GM20431 (cell line): ENCODE data around the gene PRCP.
"Not testable (repeated sequence)": the region's sequence is repeated elsewhere in the genome, so short reads cannot be mapped to it uniquely, and the experiment has no call there.

Experiments
- in situ Hi-C: fragments of 300-500 bp; cut with MseI, MboI; formaldehyde crosslinking; loops from one replicate; pipeline ENCODE4 v1.15.0; 2020; ENCODE audit warnings: low sequenced_read_pairs; ENCODE audit not compliant: unreplicated experiment

The PRCP gene

DNA sequence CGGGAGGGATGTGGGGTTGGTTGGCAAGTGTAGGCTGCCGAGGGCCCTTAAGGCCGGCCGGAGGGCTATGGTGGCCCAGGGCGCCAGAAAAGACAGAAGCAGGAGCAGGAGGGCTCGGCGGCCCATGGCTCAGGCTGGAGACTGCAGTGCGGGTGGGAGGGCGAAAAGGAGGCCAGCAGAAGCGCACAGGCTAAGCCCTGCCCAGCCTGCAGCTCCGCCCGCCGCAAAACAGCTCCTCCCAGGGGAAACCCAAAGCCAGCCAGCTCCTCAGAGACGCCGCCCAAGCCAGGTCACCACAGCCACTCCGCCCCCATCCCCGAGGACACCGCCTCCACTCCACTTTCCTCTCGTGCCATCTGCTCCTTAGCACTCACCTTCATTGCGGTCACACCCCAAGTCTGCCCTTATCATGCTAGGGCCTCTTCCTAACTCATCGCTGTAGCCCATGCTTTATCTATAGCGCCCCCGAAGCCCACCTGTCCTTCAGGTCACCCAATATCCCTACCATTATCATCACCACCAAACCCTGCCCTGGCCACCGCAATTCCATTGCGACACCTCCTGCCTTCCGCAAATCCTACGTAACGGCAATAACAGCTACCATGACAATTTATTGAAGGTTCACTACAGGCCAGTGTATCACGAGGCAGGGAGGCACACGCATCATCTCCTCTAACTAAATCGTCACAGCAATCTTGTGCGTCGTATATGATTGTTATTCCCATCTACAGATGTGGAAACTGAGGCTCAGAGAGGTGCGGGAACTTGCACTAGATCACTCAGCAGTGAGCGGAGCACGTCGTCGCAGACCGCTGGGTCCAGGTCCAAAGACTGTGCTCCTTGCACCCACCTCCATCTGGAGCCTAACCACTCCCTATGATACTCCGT is at the start of gene PRCP:
PRCP (minus strand) TSS at position 154 of the 888 bp plus-strand sequence; CDS start at position 126, 28 bp downstream.
- in situ Hi-C loops = loop anchor here (25.0 kb wide), 2 partner anchors 162 to 337 kb away; partner anchors contain the start of gene RAB30

DNA sequence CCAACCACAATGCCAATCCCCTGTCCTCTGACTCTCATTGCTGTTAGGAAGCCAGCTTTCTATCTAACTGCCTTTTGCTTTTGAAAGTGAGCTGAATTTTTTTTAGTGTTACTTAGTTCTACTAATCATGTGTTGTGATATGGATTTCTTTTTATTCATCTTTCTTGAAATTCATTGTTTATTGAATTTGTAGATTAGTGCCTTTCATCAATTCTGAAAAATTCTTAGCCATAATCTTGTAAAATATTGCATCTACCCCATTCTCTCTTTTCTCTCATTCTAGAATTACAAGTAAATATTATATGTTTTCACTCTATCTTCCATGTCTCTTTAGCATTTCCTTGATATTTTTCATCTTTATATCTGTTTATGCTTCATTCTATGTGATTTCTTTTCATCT is 49.1 kb upstream of the PRCP start:
- in situ Hi-C loops = no loop called here

DNA sequence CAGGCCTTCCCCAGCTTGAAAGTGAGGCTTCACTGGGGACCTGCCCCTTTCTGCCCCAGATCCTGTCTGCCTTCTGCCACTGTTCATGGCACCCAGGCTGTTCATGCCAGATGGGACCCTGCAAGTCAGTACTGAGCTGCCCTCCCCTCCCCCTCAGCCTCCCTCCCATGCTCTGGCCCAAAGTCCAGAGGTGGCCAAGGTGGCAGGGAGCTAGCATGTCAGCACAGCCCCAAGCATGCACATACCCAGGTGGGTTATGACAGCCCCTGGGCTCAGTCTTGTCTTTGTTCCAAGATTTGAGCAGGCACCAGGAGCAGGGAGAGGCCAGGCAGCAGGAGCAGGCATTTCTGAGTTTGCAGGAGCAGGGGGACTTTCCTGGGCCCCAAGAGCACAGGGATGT is 45.5 kb upstream of the PRCP start:
- in situ Hi-C loops = no loop called here

DNA sequence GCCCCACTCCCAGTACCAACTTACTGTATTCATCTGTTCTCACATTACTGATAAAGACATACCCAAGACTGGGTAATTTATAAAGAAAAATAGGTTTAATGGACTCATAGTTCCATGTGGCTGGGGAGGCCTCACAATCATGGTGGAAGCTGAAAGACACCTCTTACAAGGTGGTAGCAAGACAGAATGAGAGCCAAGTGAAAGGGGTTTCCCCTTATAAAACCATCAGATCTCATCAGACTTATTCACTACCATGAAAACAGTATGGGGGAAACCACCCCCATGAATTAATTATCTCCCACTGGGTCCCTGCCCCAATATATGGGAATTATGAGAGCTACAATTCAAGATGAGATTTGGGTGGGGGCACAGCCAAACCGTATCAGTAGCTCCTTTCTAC is 44.8 kb upstream of the PRCP start:
- in situ Hi-C loops = not testable (repeated sequence)

DNA sequence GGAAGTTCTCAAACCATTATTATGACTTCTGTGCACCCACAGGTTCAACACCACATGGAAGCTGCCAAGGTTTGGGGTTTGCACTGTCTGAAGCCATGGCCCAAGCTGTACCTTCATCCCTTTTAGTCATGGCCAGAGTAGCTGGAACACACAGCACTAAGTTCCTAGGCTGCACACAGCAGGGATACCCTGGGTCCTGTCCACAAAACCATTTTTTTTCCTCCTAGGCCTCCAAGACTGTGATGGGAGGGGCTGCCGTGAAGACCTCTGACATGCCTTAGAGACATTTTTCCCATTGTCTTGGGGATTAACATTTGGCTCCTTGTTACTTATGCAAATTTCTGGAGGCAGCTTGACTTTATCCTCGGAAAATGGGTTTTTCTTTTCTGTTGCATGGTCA is 44.0 kb upstream of the PRCP start:
- in situ Hi-C loops = no loop called here

DNA sequence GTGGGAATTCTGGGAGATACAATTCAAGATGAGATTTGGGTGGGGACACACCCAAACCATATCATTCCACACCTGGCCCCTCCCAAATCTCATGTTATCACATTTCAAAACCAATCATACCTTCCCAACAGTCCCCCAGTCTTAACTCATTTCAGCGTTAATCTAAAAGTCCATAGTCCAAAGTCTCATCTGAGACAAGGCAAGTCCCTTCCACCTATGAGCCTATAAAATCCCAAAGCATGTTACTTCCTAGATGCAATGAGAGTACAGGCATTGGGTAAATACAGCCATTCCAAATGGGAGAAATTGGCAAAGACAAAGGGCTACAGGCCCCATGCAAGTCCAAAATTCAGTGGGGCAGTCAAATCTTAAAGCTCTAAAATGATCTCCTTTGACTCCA is 43.2 kb upstream of the PRCP start:
- in situ Hi-C loops = not testable (repeated sequence)

DNA sequence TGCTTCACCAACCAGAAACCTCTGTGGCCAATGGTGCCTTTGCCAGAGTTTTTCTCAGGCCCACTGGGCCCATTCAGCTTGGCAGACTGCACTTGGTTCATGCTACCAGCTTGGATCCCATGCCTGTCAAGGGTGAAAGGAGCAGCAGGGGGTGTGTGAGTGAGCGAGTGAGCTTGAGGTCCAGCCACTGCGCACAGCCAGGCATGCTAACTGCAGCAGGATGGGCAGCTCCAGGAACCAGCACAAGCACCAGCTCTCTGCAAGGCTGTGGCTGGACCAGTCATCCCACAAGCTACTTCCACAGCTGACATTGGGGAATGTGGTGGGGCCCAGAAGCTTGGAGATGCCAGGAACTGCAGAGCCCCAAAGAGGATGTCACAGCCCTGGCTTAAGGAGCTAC is 42.1 kb upstream of the PRCP start:
- in situ Hi-C loops = no loop called here

DNA sequence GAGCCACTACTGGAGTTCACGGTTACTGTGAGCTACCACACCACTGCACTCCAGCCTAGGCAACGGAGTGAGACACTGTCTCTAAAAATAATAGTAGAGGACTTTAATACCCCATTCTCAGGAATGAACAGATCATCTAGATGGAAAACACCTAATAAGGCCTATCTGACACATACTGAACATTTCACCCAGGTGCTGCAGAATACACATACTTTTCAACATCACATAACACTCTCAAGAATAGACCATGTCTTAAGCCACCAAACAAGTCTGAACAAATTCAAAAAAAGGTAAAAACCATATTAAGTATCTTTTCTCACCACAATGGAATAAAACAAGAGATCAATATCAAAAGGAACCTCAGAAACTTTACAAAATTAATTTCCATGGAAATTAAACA is 39.2 kb upstream of the PRCP start:
- in situ Hi-C loops = no loop called here

DNA sequence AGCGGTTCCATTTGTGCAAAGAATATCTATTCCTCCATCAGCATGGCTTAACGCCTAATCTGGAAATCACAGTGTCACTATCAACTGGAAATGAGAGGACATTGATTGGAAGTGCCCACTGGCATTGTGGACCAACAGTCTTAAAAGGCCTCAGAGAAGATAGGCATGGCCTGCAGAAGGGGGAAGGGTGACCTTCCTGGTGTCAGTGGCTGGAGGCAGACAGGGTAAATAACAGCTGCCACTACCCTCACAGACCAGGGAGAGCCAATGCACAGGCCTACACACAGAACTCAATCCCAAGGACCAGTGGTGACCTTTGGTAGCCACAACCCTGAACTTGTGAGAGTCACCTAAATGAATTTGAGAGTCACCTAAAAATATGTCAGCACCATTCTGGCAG is 37.3 kb upstream of the PRCP start:
- in situ Hi-C loops = no loop called here

DNA sequence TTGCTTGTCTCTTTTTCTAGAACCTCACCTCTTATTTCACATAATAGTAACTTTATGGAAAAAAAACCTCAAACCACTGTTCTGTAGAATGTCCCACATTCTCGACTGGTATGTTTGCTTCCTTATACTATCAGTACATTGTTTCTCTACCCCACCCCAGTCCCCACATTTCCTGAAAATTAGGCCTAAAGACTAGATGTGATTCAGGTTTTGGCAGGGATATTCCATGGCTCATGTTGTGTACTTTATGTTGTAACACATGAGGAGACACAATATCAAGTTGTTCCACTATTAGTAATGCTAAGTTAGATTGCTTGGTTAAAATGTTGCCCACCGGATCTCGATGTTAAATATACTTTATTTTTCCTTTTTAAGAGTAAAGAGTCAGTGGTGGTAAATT is 36.0 kb upstream of the PRCP start:
- in situ Hi-C loops = no loop called here

DNA sequence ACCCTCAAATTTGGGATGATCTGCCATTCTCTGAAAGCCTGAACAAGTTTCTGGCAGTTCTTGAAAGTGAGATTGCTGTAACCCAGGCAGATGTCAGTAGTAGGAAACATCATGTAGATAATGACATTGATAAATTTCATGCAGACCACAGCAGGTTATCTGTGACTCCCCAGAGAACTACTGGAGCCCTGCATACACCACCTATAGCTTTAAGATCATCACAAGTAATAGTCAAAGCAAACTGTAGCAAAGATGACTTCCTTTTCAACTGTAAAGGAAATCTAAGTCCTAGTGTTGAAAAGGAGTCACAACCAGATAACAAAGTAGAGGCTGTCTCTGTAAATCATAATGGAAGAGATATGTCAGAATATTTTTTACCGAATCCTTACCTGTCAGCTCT is 32.3 kb upstream of the PRCP start:
- in situ Hi-C loops = no loop called here

DNA sequence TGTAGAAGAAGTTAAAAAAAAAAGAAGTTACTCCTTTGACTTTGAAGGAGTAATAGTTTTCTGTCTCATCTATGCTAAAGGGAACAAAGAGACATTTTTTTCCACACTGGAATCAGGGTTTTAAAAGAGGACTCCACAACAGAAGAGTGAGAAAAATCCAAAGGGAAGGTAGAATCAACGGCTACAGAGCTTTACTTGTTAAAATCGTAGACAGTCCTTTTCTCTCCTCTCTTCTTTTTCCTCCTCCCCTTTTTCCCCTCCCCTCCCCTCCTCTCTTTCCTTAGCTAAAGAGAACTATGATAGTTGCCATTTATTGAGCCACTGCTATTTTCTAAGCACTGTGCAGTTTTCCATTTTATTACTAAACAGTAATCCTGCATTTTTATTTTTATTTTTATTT is 30.5 kb upstream of the PRCP start:
- in situ Hi-C loops = no loop called here

DNA sequence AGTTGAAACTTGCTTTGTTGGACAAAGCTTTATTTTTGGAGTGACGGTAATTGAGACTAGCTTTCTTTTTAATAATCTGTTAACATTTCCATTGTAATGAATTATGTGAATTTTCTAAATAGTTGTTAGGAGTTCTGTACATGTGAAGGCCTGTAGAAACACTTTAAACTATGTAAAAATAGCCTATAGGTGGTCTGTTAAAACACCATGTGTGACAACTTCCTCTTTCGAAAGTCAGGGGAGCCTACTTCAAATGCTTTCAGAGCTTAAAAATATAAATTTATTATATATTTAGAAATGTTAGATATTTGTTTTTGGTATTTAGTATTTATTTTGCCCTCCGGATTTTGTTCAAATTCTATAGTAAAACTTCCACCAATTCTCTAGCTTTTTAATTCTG is 30.0 kb upstream of the PRCP start:
- in situ Hi-C loops = no loop called here

DNA sequence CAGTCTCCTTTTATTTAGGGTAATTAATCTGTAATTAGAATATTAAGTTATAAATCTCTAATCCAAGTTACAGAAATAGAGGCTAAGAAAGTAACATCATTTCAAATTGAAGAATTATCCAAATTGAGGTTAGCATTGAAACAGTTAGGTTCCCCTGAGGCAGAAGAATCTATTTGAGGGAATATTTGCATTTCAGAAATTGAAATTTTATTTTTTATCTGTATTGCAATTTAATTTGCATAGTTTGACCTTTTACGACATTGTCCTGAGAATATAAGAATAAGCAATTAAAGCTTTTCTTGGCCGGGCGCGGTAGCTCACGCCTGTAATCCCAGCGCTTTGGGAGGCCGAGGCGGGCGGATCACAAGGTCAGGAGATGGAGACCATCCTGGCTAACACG is 28.9 kb upstream of the PRCP start:
- in situ Hi-C loops = no loop called here

DNA sequence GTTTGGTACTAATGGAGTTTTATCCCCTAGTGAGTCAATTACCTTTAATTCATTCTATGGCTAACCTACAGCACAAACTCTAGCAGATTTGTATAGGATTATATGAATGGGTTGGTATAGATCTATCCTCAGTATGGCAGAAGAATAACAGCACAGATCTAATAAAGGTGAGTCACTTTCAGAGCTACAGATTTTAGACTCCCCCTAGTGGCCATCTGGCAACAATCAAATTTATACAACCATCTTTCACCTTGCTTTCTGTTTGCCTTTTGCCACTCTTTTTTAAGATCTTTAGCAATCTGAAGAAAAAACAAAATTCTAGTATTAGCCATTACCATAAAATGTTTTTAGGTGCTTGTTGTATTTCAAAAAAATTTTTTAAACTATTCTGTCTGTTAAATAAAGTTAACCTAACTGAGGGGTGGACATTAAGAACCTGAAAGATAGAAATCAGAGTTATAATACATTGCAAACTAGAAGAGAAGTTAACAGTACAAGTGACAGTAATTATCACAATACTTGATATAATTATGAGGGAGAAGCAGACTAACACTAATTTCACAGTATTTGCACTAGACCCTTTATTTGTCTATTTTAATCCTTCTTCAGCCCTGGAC is 27.1 kb upstream of the PRCP start:
- in situ Hi-C loops = no loop called here

DNA sequence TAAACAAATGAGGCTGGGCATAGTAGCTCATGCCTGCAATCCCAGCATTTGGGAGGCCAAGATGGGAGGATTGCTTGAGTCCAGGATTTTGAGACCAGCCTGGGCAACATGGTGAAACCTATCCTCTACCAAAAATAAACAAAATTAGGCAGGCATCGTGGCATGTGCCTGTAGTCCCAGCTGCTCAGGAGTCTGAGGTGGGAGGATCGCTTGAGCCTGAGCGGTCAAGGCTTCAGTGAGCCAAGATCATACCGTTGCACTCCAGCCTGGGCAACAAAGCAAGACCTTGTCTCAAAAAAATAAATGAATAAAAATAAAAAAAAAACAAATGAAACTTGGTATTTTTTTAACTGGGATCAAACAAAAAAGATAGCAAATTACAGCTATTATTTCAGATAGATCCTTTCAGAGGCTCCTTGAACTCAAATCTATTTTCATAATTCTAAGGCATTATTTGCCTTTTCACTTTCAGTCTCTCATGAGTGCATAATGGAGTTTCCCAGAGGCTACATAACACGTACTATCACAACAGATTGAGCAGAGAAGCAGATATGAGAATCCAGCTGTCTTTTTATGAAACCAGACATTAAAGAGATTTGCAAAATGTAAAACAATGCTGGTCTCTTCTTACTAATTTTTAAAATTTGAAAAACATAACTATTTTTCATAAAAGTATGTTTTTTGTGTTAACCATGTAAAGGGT is 24.4 kb upstream of the PRCP start:
- in situ Hi-C loops = loop anchor here (25.0 kb wide), 2 partner anchors 138 to 313 kb away; partner anchors contain the start of gene RAB30

DNA sequence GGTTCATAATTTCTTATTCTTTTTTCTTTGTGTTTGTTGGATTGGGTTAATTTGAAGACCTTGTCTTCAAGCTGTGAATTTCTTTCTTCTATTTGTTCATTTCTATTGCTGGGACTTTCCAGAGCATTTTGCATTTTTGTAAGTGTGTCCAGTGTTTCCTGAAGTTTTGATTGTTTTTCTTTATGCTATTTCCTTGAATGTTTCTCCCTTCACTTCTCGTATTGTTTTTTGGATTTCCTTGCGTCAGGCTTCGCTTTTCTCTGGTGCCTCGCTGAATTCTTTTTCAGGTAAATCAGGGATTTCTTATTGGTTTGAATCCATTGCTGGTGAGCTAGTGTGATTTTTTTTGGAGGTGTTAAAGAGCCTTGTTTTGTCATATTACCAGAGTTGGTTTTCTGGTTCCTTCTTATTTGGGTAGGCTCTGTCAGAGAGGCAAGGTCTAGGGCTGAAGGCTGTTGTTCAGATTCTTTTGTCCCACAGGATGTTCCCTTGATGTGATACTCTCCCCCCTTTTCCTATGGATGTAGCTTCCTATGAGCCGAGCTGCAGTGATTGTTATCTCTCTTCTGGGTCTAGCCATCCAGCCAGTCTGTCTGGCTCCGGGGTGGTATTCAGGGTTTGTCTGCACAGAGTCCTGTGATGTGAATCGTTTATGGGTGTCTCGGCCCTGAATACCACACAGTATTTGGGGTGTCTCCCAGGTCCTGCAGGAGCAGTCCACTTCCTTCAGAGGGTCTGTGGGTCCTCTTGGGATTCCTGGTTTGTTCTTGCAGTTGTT is 22.4 kb upstream of the PRCP start:
- in situ Hi-C loops = loop anchor here (25.0 kb wide), 2 partner anchors 140 to 315 kb away; partner anchors contain the start of gene RAB30

DNA sequence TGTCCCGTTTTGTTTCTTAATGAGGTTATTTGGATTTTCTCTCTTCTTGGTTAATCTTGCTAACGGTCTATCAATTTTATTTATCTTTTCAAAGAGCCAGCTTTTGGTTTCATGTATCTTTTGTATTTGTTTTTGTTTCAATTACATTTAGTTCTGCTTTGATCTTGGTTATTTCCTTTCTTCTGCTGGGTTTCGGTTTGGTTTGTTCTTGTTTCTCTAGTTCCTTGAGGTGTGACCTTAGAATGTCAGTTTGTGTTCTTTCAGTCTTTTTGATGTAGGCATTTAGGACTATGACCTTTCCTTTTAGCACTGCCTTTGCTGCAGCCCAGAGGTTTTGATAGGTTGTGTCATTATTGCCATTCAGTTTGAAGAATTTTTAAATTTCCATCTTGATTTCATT is 20.0 kb upstream of the PRCP start:
- in situ Hi-C loops = loop anchor here (25.0 kb wide), 2 partner anchors 142 to 317 kb away; partner anchors contain the start of gene RAB30

DNA sequence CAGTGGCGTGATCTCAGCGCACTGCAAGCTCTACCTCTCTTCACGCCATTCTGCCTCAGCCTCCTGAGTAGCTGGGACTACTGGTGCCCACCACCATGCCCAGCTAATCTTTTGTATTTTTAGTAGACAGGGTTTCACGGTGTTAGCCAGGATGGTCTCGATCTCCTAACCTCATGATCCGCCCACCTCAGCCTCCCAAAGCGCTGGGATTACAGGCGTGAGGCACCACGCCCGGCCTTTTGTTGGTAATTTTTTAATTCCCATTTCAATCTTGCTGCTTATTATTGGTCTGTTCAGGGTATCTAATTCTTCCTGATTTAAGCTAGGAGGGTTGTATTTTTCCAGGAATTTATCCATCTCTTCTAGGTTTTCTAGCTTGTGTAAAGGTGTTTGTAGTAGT is 19.6 kb upstream of the PRCP start:
- in situ Hi-C loops = loop anchor here (25.0 kb wide), 2 partner anchors 143 to 318 kb away; partner anchors contain the start of gene RAB30
